GM18511 (cell line): ENCODE measurements around the gene SPRR5.

Experiments used
- ATAC-seq: cut with Tn5 transposase; IDR thresholded peaks from one replicate; pipeline ENCODE4 v1.9.1; 2021; ENCODE audit warnings: mild to moderate bottlenecking, moderate library complexity; ENCODE audit not compliant: unreplicated experiment

SPRR5 gene

DNA sequence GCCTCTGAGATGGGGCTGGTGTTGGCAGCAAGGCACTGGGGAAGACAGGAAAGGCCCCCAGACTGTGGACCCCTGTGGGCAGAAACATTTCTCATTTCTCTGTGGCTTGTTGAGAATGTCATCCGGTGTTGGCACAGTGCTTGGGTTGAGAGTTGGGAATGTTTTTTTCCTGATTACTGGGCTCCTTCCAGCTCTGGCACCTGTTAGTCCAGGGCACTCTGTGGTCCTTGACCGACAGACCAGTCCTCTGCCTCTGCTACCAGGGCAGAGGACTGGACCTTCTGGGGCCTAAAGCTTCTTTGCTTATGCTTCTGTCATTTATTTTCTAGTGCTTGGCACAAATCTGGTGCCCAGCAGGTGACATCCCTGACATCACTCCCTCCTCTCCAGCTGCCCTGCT is 4.8 kb upstream of the SPRR5 start:
- no peak for ATAC-seq

DNA sequence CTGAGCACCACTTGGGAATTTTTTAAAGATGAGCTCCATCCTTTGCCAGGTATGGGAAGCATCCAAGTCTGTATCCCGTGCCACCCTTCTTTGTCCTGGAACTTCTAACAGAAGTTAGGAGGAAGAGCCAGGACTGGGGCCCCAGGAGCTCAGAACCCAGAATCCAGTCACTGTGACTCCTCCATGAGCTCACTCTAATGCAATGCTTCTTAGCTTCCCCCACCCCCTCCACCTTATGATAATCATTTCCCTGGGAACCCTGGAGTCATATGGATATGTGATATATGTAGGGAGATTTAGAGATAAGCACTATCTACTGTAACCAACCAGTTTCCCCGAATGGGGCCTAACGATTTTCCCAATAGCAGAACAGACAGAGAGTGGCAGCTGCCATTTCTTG is 758 bp upstream of the SPRR5 start:
- no peak for ATAC-seq

GRCh38 chr1:152951711-152952110 is 4.7 kb downstream of the SPRR5 start:
- no peak for ATAC-seq

GRCh38 chr1:152953761-152954160 is 6.8 kb downstream of the SPRR5 start:
- no peak for ATAC-seq

DNA sequence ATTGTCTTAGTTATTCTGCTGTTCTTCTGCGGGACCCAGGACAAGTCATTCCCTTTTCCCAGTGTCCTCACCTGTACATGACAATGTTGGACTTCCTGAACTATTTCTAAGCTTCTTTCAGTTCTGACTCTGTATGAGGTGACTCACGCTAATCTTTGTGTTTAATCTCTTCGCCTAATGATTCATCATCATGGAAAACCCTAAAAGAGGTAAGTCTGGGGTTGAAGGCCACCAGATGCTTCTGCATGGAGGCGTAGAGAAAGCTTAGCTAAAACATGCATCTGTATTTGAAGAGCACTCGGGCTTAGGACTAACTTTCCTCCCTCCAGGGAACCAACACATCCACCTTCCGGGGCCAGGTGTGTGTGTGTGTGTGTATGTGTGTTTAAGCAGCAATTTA is 7.4 kb downstream of the SPRR5 start:
- ATAC-seq = no peak

GRCh38 chr1:152957561-152957960 is 10.6 kb downstream of the SPRR5 start:
- ATAC-seq = no peak

- ATAC-seq = no peak
Measured at GRCh38 chr1:152959273-152959672, 12.3 kb downstream of the SPRR5 start.

DNA sequence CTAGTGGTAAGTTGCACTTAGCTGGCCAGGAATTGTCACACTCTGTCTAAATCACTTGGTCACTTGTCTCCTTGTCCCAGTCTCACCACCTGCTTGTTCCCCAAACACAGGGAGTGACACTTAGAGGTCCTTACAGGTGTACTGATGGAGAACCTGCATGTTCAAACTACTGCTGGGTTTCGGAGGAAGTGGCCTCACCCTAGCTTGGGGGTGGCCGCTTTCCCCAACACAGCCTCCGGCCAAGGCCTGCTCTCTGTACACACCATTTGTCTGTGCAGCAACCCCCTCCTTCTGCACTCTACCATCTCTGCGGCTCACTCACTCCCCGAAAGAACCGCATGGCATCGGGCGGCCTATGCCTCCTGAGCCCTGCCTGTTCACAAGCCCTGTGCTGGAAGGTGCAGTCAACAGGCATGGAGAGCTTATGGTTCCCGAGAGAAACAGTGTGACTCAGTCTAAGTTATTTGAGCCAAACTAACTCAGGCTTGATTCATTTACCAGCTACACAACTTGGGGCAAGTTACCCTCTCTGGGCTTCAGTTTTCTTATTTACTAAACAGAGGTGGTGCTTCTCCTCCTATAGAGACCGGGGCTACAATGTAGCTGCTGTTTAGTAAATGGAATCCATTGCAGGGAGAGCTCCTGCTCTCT is 12.9 kb downstream of the SPRR5 start:
- ATAC-seq = no peak

DNA sequence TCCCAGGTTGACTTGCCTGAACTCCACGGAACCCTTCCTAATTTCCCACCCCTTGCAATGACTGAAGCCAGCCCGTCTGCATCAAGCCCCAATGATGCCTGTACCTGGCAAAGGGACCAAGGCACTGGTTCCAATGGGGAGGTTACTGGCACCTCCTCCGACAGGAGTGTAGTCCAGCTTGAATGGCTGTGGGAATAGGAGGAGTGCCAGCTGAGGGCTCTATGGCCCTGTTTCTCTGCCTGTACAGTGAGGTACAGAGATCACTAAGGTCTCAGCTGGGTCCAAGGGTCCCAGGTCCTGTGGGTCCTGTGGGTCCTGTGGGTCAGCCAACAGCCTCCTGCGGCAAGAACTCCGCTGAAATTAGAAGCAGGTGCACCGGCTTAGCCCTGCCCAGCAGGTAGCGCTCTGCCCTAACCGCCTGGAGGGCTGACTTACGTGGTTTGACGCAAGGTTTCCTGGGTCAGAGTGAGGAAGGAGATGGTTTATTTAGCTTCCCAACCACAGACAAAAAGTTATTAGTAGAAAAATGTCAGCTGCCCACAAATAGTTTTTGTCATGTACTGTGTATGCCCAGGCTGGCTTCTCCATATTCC is 13.5 kb downstream of the SPRR5 start:
- no peak for ATAC-seq

GRCh38 chr1:152961226-152961891 is 14.4 kb downstream of the SPRR5 start:
- ATAC-seq = no peak

DNA sequence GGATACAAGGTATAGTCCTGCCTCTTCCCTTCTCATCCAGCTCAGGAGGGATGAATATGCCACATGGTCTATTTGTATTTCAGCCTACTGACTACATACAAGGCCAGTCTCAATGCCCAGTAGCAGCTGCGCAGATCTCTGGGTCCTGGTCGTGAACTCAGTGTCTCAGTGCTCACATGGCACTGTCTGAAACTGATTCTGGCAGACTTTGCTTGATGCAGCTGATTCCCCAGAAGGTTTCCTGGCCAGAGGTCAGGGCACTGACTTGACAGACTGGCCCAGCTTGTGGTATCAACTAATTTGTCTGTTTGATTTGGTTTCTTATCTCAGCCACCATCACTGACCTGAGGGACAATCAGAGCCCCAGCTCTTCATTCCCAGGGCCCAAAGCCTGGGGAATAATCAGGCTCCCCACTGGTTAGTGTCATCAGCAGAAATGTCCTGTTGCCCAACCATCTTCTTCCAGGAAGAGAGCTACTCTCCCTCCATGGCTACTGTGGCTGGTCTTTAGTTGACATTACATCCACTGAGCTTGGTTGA is 15.9 kb downstream of the SPRR5 start:
- ATAC-seq = no peak

GRCh38 chr1:152964536-152964935 is 17.5 kb downstream of the SPRR5 start:
- ATAC-seq = no peak

- no peak for ATAC-seq
Measured at GRCh38 chr1:152965853-152966252, 18.8 kb downstream of the SPRR5 start.

- no peak for ATAC-seq
Measured at GRCh38 chr1:152967201-152967600, 20.2 kb downstream of the SPRR5 start.

DNA sequence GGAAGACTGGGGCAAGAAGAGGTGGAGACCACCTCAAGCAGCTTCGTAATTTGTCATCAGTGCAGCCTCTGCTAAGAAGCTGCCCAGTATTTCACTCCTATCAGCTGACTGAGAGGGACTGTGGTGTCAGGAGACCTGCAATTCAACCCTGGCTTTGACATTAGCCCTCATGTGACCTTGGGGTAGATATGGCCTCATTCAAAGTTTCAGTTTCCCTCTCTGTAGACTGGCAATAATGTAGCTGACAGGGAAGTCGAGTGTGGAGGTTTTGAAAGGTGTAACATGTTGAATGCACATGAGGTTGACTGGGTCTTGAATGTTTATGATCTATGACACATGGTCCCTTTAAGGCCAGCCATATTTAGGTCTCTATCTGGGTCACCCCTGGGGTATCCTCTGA is 21.2 kb downstream of the SPRR5 start:
- peak; percentile 96 for ATAC-seq

DNA sequence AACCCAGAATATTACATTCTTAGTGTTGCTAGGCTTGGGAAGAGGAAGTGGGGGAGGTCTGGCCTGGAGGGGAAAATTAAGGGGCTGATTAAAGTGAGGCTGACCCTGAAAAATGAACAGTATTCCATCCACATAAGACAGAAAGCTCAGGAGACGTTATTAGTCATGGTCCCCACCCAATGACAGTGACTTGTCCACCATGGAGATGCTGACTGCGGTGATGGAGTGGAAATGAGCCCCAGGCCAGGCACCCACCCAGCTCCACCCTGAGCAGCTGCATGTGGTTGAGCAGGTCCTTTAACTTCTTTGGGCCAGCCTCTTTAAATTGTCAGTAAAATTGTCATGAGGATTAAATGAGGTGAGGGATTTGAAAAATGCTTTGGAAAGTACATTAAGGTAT is 22.0 kb downstream of the SPRR5 start:
- ATAC-seq = no peak

DNA sequence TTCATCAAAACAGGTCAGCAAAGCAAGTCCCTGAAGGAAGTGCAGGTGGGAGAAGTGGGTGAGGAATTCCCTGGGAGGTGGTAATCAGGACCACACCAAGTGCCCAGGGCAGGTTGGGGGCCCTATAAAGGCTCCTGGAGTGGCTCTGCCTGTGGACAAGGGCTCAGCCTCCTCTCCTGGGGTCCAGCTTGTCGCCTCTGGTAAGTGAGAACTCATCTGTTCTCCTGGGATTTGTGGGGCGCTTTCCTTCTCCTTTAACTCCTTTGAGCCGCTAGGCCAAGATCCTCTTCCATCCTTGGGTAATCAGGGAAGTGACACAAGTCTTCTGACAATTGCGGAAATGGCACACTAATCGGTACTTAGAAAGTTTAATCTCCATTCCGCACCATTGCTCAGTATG is 23.5 kb downstream of the SPRR5 start, which contains the start of gene SPRR4:
Gene SPRR4, plus strand, starts transcription at position 154 of the 400 bp plus-strand sequence. CDS start 1,243 bp downstream, outside the sequence.
- no peak for ATAC-seq

DNA sequence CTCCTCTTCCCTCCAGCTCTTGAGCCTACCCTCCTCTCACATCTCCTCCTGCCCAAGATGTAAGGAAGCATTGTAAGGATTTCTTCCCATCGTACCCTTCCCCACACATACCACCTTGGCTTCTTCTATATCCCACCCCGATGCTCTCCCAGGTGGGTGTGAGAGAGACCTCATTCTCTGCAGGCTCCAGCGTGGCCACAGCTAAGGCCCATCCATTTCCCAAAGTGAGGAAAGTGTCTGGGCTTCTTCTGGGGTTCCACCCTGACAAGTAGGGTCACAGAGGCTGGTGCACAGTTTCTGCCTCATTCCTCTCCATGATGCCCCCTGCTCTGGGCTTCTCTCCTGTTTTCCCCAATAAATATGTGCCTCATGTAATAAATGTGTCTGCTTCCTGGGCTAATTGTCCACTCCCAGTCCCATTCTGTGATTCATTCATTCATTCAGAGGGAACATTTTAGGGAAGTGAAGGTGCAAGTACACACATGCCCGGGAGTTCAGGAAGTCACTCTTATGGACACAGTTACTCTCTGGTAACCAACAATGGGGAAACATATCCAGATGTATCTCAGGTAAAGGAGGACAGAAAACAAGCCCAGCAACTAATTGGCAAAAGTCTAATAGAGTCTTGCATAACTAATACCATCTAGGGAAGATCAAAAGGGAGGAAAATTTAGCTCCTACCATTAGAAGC is 25.3 kb downstream of the SPRR5 start:
- no peak for ATAC-seq

DNA sequence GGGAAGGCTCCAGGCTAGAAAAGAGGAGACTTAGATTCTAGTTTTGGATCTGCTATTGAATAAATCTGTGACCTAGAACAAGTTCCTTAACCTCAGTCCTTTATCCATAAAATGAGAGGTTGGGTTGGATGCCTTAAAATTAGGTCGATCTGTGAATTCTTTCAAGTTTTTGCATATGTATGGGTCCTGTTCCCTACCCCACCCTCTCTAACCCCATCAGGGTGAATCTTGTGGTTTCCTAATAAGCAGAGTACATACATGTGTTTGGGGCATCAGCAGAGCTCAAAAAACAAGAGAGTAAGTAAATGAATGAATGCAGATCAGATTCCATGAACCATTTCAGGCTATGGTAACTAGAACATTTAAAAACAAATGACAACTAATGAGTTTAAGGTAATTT is 29.7 kb downstream of the SPRR5 start:
- ATAC-seq = no peak

DNA sequence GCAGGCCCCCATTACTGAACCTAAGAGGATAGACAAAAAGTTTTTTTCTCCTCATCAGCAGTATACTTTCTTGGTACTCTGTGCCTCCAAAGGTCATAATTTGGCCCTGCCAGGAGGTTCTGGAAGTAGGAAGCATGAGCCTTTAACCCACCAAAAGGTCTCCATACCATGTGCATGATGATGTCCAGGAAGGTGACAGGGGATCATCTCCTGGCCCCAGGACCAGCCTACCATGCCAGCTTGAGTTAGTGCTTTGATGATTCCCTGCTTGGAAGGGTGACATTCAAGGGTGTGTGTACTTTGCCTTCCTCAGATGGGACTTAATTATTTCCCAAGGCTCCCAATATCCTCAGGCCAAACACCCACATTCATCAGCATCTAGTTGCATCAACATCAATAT is 30.6 kb downstream of the SPRR5 start:
- no peak for ATAC-seq

- ATAC-seq = no peak
Measured at GRCh38 chr1:152980676-152981075, 33.7 kb downstream of the SPRR5 start.
